Endothelial cell of umbilical vein (primary cell): ENCODE data around the gene MARCHF9. TPM values are rescaled to one million over a fixed set of nuclear protein-coding genes. Genes with fewer than 3 reads are reported as not detected.
A peak's percentile ranks its signal among the peaks of the same experiment; 100 is the strongest.

ENCODE experiments used
- BruUV-seq: library from RNA; stranded (reverse); fragments of 400-500 nt; replicated peaks from 2 replicates; lab custom pipeline; 2021; lab: Mats Ljungman, UMichigan
- CTCF ChIA-PET: fragments of 300-600, 350-600 bp; sonication (Branson Sonifier 250); formaldehyde crosslinking; loops from one replicate; lab custom pipeline; 2021; ENCODE audit warnings: antibody characterized with exemption, inconsistent platforms; lab: Charles Lee
- POLR2A ChIA-PET: fragments of 300-600, 350-600 bp; sonication (Branson Sonifier 250); formaldehyde crosslinking; loops from one replicate; lab custom pipeline; 2021; ENCODE audit warnings: antibody characterized with exemption, inconsistent platforms; lab: Charles Lee
- DNase-seq: peaks from one replicate; pipeline ENCODE4 v3.0.0-alpha.2; 2011; ENCODE audit warnings: low read depth, low spot score
- FAIRE-seq: peaks from 2 replicates; lab custom pipeline; 2011; peaks lifted over from hg19 to GRCh38; lab: Jason Lieb, UNC
- H2AFZ ChIP-seq: 2 replicates; pipeline ENCODE4 v1.6.0; 2012; ENCODE audit warnings: low read depth, low read length, control low read depth, inconsistent platforms
- H3K27ac ChIP-seq: 2 replicates; pipeline ENCODE4 v1.5.1; 2011; ENCODE audit warnings: low read depth, mild to moderate bottlenecking, control low read depth, low read length, moderate library complexity; ENCODE audit not compliant: insufficient read depth
- H3K27me3 ChIP-seq, 2 experiments: 2 replicates each; pipeline versions ENCODE4 v1.6.0 to v1.6.1; 2011; ENCODE audit warnings: low read length in 2 of 2, mixed read lengths in 1 of 2; ENCODE audit not compliant: control insufficient read depth in 2 of 2, insufficient read depth in 2 of 2
- H3K36me3 ChIP-seq, 2 experiments: 2 replicates in 1 of 2; 3 replicates in 1 of 2; pipeline ENCODE4 v1.5.1; 2011; ENCODE audit warnings: low read length in 2 of 2, mild to moderate bottlenecking in 1 of 2, moderate library complexity in 1 of 2; ENCODE audit not compliant: control insufficient read depth in 2 of 2, insufficient read depth in 2 of 2; ENCODE audit errors: extremely low read depth in 1 of 2
- H3K4me1 ChIP-seq: 3 replicates; pipeline ENCODE4 v1.5.1; 2011; ENCODE audit warnings: mild to moderate bottlenecking, low read length; ENCODE audit not compliant: control insufficient read depth, insufficient read depth; ENCODE audit errors: extremely low read depth
- H3K4me2 ChIP-seq: 2 replicates; pipeline ENCODE4 v1.6.1; 2011; ENCODE audit warnings: low read length, control low read depth, mixed read lengths; ENCODE audit not compliant: insufficient read depth
- H3K4me3 ChIP-seq, 3 experiments: fragments of 200-600 bp in 1 of 3; sonication (generic), shearing (Covaris generic) in 1 of 3; replicated peaks in 1 of 3; 2 replicates each; pipeline ENCODE4 v1.5.1; 2011 to 2016; ENCODE audit warnings: control low read depth in 3 of 3, low read length in 3 of 3, mild to moderate bottlenecking in 2 of 3, inconsistent platforms in 1 of 3, low read depth in 1 of 3, moderate library complexity in 1 of 3; ENCODE audit not compliant: insufficient read depth in 1 of 3
- H3K79me2 ChIP-seq: 2 replicates; pipeline ENCODE4 v1.6.0; 2012; ENCODE audit warnings: low read length, inconsistent platforms; ENCODE audit not compliant: control insufficient read depth, insufficient read depth
- H3K9ac ChIP-seq: replicated peaks from 2 replicates; pipeline ENCODE3; 2011; ENCODE audit warnings: low read length, control low read depth; ENCODE audit not compliant: insufficient read depth; ENCODE audit errors: extremely low read depth
- H3K9me1 ChIP-seq: replicated peaks from 3 replicates; pipeline ENCODE4 v1.6.0; 2011; ENCODE audit warnings: mild to moderate bottlenecking, low read length; ENCODE audit not compliant: control insufficient read depth, insufficient read depth; ENCODE audit errors: extremely low read depth
- H3K9me3 ChIP-seq: replicated peaks from 2 replicates; pipeline ENCODE4 v1.5.1; 2012; ENCODE audit warnings: low read length, inconsistent platforms; ENCODE audit not compliant: control insufficient read depth, insufficient read depth
- H4K20me1 ChIP-seq: replicated peaks from 2 replicates; pipeline ENCODE3; 2011; ENCODE audit warnings: mild to moderate bottlenecking, low read length; ENCODE audit not compliant: control insufficient read depth, insufficient read depth; ENCODE audit errors: extremely low read depth
- EZH2 ChIP-seq: IDR thresholded peaks from 2 replicates; pipeline ENCODE4 v1.6.1; 2012; ENCODE audit warnings: borderline replicate concordance, low read depth, mild to moderate bottlenecking, moderate library complexity, low read length, inconsistent platforms; ENCODE audit not compliant: severe bottlenecking
- FOS ChIP-seq: IDR thresholded peaks from 2 replicates; pipeline ENCODE4 v1.6.1; 2011; ENCODE audit warnings: mild to moderate bottlenecking, low read length, moderate library complexity, borderline replicate concordance; ENCODE audit not compliant: insufficient read depth
- GATA2 ChIP-seq: IDR thresholded peaks from 2 replicates; pipeline ENCODE4 v1.7.0; 2011; ENCODE audit warnings: low read depth, mild to moderate bottlenecking, moderate library complexity, mixed read lengths, low read length; ENCODE audit not compliant: insufficient read length, insufficient read depth
- JUN ChIP-seq: IDR thresholded peaks from 2 replicates; pipeline ENCODE4 v1.6.1; 2011; ENCODE audit warnings: borderline replicate concordance, low read depth; ENCODE audit not compliant: insufficient read length, insufficient read depth
- MYC ChIP-seq: IDR thresholded peaks from one replicate; pipeline ENCODE4 v1.6.1; 2011; ENCODE audit warnings: mild to moderate bottlenecking, low read depth, low read length
- POLR2A ChIP-seq: IDR thresholded peaks from 2 replicates; pipeline ENCODE4 v1.6.1; 2012; ENCODE audit warnings: low read depth, mild to moderate bottlenecking, control low read depth, low read length
- POLR2AphosphoS5 ChIP-seq: IDR thresholded peaks from 2 replicates; pipeline ENCODE4 v1.6.1; 2012; ENCODE audit warnings: low read depth, mild to moderate bottlenecking, control low read depth, low read length, moderate library complexity; ENCODE audit not compliant: insufficient read depth
- dilution Hi-C: fragments of 300-500 bp; cut with MboI; formaldehyde crosslinking; loops from one replicate; pipeline ENCODE4 v1.15.0; 2019; ENCODE audit warnings: low sequenced_read_pairs; ENCODE audit not compliant: extremely low pct_ligation_motif_present
- intact Hi-C: fragments of 100-400 bp; cut with micrococcal nuclease; formaldehyde crosslinking; loops from one replicate; pipeline ENCODE4 v1.10.0; 2022
- polyA plus RNA-seq, 4 experiments: library from polyadenylated mRNA; depleted of rRNA in 3 of 4; stranded (reverse) in 3 of 4; unstranded in 1 of 4; fragments of >200 nt; gene quantifications; 2 replicates each; pipeline versions ENCODE4 v1.2.1 to v1.2.3, GENCODE V29; 2011 to 2012; ENCODE audit warnings: missing spikeins in 1 of 4
- total RNA-seq: library from RNA; stranded (reverse); gene quantifications from 2 replicates; pipeline ENCODE4 v1.2.3, GENCODE V29; 2021
- TF ChIP-seq, protein P1 (sequence below): IDR thresholded peaks from 2 replicates; pipeline ENCODE4 v1.6.1; 2011; ENCODE audit not compliant: insufficient read depth, insufficient read length
- TF ChIP-seq, protein P2 (sequence below), 2 donors: IDR thresholded peaks; 1 replicate in 1 of 2; 2 replicates in 1 of 2; pipeline ENCODE4 v1.5.1; 2011; ENCODE audit warnings: low read length in 2 of 2, mild to moderate bottlenecking in 2 of 2, moderate library complexity in 2 of 2, control low read depth in 1 of 2, inconsistent platforms in 1 of 2, low read depth in 1 of 2; ENCODE audit not compliant: insufficient read depth in 1 of 2; ENCODE audit errors: extremely low read depth in 1 of 2

MARCHF9 gene
- total and polyA plus RNA-seq, 2 donors (not counting 3 experiments of a cell fraction or from before 2014, with no cell fraction given), result 4.6 to 4.8 TPM

DNA sequence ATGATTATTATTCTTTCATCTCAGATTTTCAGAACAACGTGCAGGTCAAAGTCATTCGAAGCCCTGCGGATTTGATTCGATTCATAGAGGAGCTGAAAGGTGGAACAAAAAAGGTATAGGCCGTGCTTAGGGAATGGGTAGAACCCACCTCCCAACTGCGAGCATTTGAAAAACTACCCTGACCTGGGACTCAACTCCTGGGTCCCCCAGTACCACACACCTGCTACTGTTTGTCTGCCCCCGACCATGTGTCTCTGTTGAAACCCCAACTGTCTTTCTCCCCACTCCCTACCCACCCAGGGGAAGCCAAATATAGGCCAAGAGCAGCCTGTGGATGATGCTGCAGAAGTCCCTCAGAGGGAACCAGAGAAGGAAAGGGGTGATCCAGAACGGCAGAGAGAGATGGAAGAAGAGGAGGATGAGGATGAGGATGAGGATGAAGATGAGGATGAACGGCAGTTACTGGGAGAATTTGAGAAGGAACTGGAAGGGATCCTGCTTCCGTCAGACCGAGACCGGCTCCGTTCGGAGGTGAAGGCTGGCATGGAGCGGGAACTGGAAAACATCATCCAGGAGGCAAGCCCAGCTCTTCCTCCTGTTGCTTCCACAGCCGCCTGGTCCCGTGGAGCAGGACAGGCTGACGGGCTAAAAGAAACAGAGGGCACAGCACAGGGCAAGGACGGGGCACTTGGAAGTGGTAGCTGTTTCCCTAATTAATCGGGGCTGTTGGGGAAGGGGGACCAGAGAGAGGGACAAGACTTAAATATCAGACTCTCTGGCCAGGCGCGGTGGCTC lies 36.9 kb upstream of the MARCHF9 start:
- no peak for FAIRE-seq
- dilution Hi-C loops (no loop called here), intact Hi-C loops (no loop called here)
- Histone ChIP-seq H3K9me1 (no peaks in the 10 kb centered on the region), H3K27ac (no peak overlapping the region), H3K4me1 (no peaks in the 10 kb centered on the region), H3K9me3 (no peaks in the 10 kb centered on the region), H3K9ac (no peak overlapping the region), H3K4me3 (no peak overlapping the region), H3K36me3 (peaks cover 0 to 41% of the 10 kb centered on the region in 2 experiments), H4K20me1 (no peaks in the 10 kb centered on the region), H3K27me3 (no peaks in the 10 kb centered on the region), H2AFZ (no peak overlapping the region), H3K79me2 (no peaks in the 10 kb centered on the region), H3K4me2 (no peak overlapping the region)
- POLR2A ChIA-PET, result no interaction called here
- TF ChIP-seq POLR2A (no peak), GATA2 (no peak), POLR2AphosphoS5 (no peak), MYC (no peak), EZH2 (no peak), FOS (no peak), JUN (no peak)
- TF ChIP-seq, protein P1, sequence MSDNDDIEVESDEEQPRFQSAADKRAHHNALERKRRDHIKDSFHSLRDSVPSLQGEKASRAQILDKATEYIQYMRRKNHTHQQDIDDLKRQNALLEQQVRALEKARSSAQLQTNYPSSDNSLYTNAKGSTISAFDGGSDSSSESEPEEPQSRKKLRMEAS, result no peak
- TF ChIP-seq, protein P2, sequence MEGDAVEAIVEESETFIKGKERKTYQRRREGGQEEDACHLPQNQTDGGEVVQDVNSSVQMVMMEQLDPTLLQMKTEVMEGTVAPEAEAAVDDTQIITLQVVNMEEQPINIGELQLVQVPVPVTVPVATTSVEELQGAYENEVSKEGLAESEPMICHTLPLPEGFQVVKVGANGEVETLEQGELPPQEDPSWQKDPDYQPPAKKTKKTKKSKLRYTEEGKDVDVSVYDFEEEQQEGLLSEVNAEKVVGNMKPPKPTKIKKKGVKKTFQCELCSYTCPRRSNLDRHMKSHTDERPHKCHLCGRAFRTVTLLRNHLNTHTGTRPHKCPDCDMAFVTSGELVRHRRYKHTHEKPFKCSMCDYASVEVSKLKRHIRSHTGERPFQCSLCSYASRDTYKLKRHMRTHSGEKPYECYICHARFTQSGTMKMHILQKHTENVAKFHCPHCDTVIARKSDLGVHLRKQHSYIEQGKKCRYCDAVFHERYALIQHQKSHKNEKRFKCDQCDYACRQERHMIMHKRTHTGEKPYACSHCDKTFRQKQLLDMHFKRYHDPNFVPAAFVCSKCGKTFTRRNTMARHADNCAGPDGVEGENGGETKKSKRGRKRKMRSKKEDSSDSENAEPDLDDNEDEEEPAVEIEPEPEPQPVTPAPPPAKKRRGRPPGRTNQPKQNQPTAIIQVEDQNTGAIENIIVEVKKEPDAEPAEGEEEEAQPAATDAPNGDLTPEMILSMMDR (IDR thresholded peaks at IDR 0.05; ENCODE audit: extremely low read depth in 1 of 2, insufficient read depth in 1 of 2, low read depth in 1 of 2, low read length in 2 of 2), result no peak
- TSS peak; percentile 3 for BruUV-seq
- CTCF ChIA-PET, result interaction anchor here (0.7 to 1.2 kb wide), 2 partner anchors 24 to 135 kb away, joined by 4 read pairs; partner anchors contain the start of gene OS9
- no peak for DNase-seq
